Mammary epithelial cell (primary cell): ENCODE results near the gene KIF5B.

Experiments
- EZH2 ChIP-seq: IDR thresholded peaks from 2 replicates; pipeline ENCODE4 v1.6.1; 2012; ENCODE audit warnings: low read length, inconsistent platforms, borderline replicate concordance
- TF ChIP-seq, protein P1 (sequence below), 2 donors: IDR thresholded peaks in 1 of 2; conservative IDR thresholded peaks in 1 of 2; 2 replicates each; pipeline ENCODE4 v1.5.1; 2011 to 2012; ENCODE audit warnings: inconsistent platforms in 2 of 2, low read length in 2 of 2, mild to moderate bottlenecking in 2 of 2, control low read depth in 1 of 2, low read depth in 1 of 2; ENCODE audit not compliant: insufficient read depth in 1 of 2; ENCODE audit errors: extremely low read depth in 1 of 2

DNA sequence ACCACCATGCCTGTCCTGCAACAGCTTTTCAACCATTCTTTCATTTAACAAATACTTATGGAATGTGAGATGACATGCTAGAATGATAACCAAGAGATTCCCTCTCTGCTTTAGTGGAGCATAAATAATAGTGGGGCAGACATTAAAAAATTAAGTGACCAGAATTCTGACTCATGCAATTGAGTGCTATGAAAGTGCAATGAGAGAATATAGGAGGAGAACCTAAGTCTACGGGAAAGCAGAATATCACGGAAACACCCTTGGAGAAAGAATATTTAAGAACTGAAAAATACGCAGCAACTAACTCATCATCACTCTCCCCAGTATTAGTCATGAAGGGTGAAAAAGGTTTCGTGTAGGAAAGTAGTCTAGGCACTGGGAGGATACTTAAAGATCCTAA lies 7.1 kb downstream of the KIF5B start:
- TF ChIP-seq, protein P1, sequence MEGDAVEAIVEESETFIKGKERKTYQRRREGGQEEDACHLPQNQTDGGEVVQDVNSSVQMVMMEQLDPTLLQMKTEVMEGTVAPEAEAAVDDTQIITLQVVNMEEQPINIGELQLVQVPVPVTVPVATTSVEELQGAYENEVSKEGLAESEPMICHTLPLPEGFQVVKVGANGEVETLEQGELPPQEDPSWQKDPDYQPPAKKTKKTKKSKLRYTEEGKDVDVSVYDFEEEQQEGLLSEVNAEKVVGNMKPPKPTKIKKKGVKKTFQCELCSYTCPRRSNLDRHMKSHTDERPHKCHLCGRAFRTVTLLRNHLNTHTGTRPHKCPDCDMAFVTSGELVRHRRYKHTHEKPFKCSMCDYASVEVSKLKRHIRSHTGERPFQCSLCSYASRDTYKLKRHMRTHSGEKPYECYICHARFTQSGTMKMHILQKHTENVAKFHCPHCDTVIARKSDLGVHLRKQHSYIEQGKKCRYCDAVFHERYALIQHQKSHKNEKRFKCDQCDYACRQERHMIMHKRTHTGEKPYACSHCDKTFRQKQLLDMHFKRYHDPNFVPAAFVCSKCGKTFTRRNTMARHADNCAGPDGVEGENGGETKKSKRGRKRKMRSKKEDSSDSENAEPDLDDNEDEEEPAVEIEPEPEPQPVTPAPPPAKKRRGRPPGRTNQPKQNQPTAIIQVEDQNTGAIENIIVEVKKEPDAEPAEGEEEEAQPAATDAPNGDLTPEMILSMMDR (conservative IDR thresholded peaks at IDR 0.05 in 1 of 2, IDR thresholded peaks at IDR 0.05 in 1 of 2; ENCODE audit: extremely low read depth in 1 of 2, insufficient read depth in 1 of 2, low read depth in 1 of 2, low read length in 2 of 2), result no peak
- no peak for TF ChIP-seq EZH2
